PC-9 (cell line): ENCODE results near the gene TPTE2.

Experiments used
- CTCF ChIP-seq: fragments of 200-600 bp; sonication (generic); conservative IDR thresholded peaks from 2 replicates; pipeline ENCODE4 v1.6.1; 2017; ENCODE audit warnings: mixed run types, antibody characterized with exemption, mild to moderate bottlenecking, moderate library complexity
- EZH2 ChIP-seq: fragments of 200-600 bp; sonication (generic); IDR thresholded peaks from 2 replicates; pipeline ENCODE4 v1.8.0; 2017; ENCODE audit warnings: antibody characterized with exemption, low read depth

GRCh38 chr13:19572280-19572679 lies 10.9 kb upstream of the TPTE2 start:
- TF ChIP-seq EZH2 (no peak), CTCF (no peak)
